H9 (cell line): ENCODE data around the gene KRT8. TPM values are rescaled to one million over a fixed set of nuclear protein-coding genes. Genes with fewer than 3 reads are reported as not detected.

Experiments used
- DNase-seq: peaks from one replicate; pipeline ENCODE4 v3.0.0-alpha.2; 2017
- H2AFZ ChIP-seq: one replicate; pipeline ENCODE4 v1.6.1; 2013; ENCODE audit warnings: mild to moderate bottlenecking, low read length, control low read depth, moderate library complexity
- H2AK5ac ChIP-seq: 2 replicates; pipeline ENCODE4 v1.6.1; 2013; ENCODE audit warnings: low read length, control low read depth, mixed read lengths; ENCODE audit not compliant: insufficient read length
- H2BK120ac ChIP-seq: one replicate; pipeline ENCODE4 v1.6.1; 2013; ENCODE audit warnings: low read depth, mild to moderate bottlenecking, low read length, control low read depth, inconsistent platforms; ENCODE audit not compliant: poor library complexity, severe bottlenecking
- H2BK12ac ChIP-seq: 2 replicates; pipeline ENCODE4 v1.6.1; 2013; ENCODE audit warnings: low read length, control low read depth, mixed read lengths, low read depth; ENCODE audit not compliant: insufficient read length
- H2BK15ac ChIP-seq: 2 replicates; pipeline ENCODE4 v1.6.1; 2013; ENCODE audit warnings: low read depth, low read length, control low read depth
- H2BK20ac ChIP-seq: one replicate; pipeline ENCODE4 v1.6.1; 2013; ENCODE audit warnings: low read depth, mild to moderate bottlenecking, low read length, control low read depth, inconsistent platforms; ENCODE audit not compliant: poor library complexity, severe bottlenecking
- H2BK5ac ChIP-seq: 2 replicates; pipeline ENCODE4 v1.6.1; 2013; ENCODE audit warnings: low read length, control low read depth, mixed read lengths; ENCODE audit not compliant: insufficient read length
- H3K14ac ChIP-seq: 2 replicates; pipeline ENCODE4 v1.6.1; 2013; ENCODE audit warnings: low read length, control low read depth; ENCODE audit not compliant: insufficient read depth
- H3K18ac ChIP-seq: 2 replicates; pipeline ENCODE4 v1.6.1; 2013; ENCODE audit warnings: low read depth, mild to moderate bottlenecking, mixed read lengths, low read length, control low read depth; ENCODE audit not compliant: insufficient read length
- H3K23ac ChIP-seq: 2 replicates; pipeline ENCODE4 v1.6.1; 2013; ENCODE audit warnings: low read length, control low read depth, mixed read lengths, low read depth; ENCODE audit not compliant: insufficient read length
- H3K23me2 ChIP-seq: 2 replicates; pipeline ENCODE4 v1.6.1; 2013; ENCODE audit warnings: low read depth, mild to moderate bottlenecking, mixed read lengths, low read length, control low read depth; ENCODE audit not compliant: insufficient read length, poor library complexity, severe bottlenecking
- H3K27ac ChIP-seq: 2 replicates; pipeline ENCODE4 v1.5.1; 2013; ENCODE audit warnings: low read length, control low read depth, mixed read lengths, low read depth; ENCODE audit not compliant: insufficient read length
- H3K27me3 ChIP-seq: 2 replicates; pipeline ENCODE4 v1.6.1; 2013; ENCODE audit warnings: low read length, control low read depth, inconsistent platforms; ENCODE audit not compliant: insufficient read depth
- H3K4ac ChIP-seq: 2 replicates; pipeline ENCODE4 v1.6.1; 2013; ENCODE audit warnings: low read depth, mild to moderate bottlenecking, control low read depth, inconsistent platforms, low read length, moderate library complexity
- H3K4me1 ChIP-seq: 2 replicates; pipeline ENCODE4 v1.6.1; 2013; ENCODE audit warnings: low read length, control low read depth, inconsistent platforms; ENCODE audit not compliant: insufficient read depth
- H3K4me2 ChIP-seq: 2 replicates; pipeline ENCODE4 v1.6.1; 2013; ENCODE audit warnings: low read length, control low read depth, mixed read lengths; ENCODE audit not compliant: insufficient read length, insufficient read depth
- H3K56ac ChIP-seq: 2 replicates; pipeline ENCODE4 v1.6.1; 2013; ENCODE audit warnings: low read depth, mild to moderate bottlenecking, mixed read lengths, low read length, control low read depth; ENCODE audit not compliant: insufficient read length
- H3K79me1 ChIP-seq: 2 replicates; pipeline ENCODE4 v1.6.1; 2013; ENCODE audit warnings: low read depth, mild to moderate bottlenecking, moderate library complexity, low read length, control low read depth, inconsistent platforms; ENCODE audit not compliant: insufficient read depth, poor library complexity, severe bottlenecking
- H3K79me2 ChIP-seq: 2 replicates; pipeline ENCODE4 v1.6.1; 2013; ENCODE audit warnings: low read length, control low read depth, inconsistent platforms; ENCODE audit not compliant: insufficient read depth
- H3K9ac ChIP-seq: 2 replicates; pipeline ENCODE4 v1.6.1; 2013; ENCODE audit warnings: low read length, control low read depth, mixed read lengths; ENCODE audit not compliant: insufficient read length; ENCODE audit errors: extremely low read depth
- H3K9me3 ChIP-seq: one replicate; pipeline ENCODE4 v1.6.1; 2013; ENCODE audit warnings: low read depth, low read length, inconsistent platforms; ENCODE audit not compliant: control insufficient read depth
- H3T11ph ChIP-seq: one replicate; pipeline ENCODE4 v1.6.1; 2013; ENCODE audit warnings: mild to moderate bottlenecking, low read length, control low read depth, inconsistent platforms
- H4K20me1 ChIP-seq: one replicate; pipeline ENCODE4 v1.6.1; 2013; ENCODE audit not compliant: control insufficient read depth, insufficient read length, insufficient read depth
- H4K5ac ChIP-seq: 2 replicates; pipeline ENCODE4 v1.6.1; 2013; ENCODE audit warnings: low read depth, mild to moderate bottlenecking, mixed read lengths, low read length, control low read depth; ENCODE audit not compliant: insufficient read length
- H4K8ac ChIP-seq: replicated peaks from 2 replicates; pipeline ENCODE4 v1.6.1; 2013; ENCODE audit warnings: low read length, control low read depth, mixed read lengths, low read depth; ENCODE audit not compliant: insufficient read length
- H4K91ac ChIP-seq: 2 replicates; pipeline ENCODE4 v1.6.1; 2013; ENCODE audit warnings: low read depth, mild to moderate bottlenecking, moderate library complexity, mixed read lengths, low read length, control low read depth; ENCODE audit not compliant: insufficient read length
- H3K27ac Mint-ChIP-seq, 3 experiments: 2 replicates in 2 of 3; 3 replicates in 1 of 3; pipeline ENCODE4 v1.8.0; 2020 to 2021; ENCODE audit warnings: mixed read lengths in 3 of 3, mild to moderate bottlenecking in 1 of 3, moderate library complexity in 1 of 3
- H3K27me3 Mint-ChIP-seq: 2 replicates; pipeline ENCODE4 v1.8.0; 2021; ENCODE audit warnings: low read depth, mild to moderate bottlenecking, moderate library complexity, mixed read lengths
- H3K36me3 Mint-ChIP-seq, 3 experiments: 2 replicates in 2 of 3; 3 replicates in 1 of 3; pipeline ENCODE4 v1.8.0; 2020 to 2021; ENCODE audit warnings: low read depth in 3 of 3, mixed read lengths in 3 of 3; ENCODE audit not compliant: insufficient read depth in 1 of 3
- H3K4me1 Mint-ChIP-seq, 2 experiments: 2 replicates each; pipeline ENCODE4 v1.8.0; 2020; ENCODE audit warnings: mixed read lengths in 2 of 2
- H3K4me3 Mint-ChIP-seq, 2 experiments: 2 replicates in 1 of 2; 3 replicates in 1 of 2; pipeline ENCODE4 v1.8.0; 2020 to 2021; ENCODE audit warnings: mild to moderate bottlenecking in 2 of 2, mixed read lengths in 2 of 2, moderate library complexity in 1 of 2
- H3K9me3 Mint-ChIP-seq, 2 experiments: 2 replicates in 1 of 2; 3 replicates in 1 of 2; pipeline ENCODE4 v1.8.0; 2020; ENCODE audit warnings: mild to moderate bottlenecking in 2 of 2, mixed read lengths in 2 of 2, moderate library complexity in 1 of 2
- CTCF ChIP-seq: fragments of 200-600 bp; sonication (generic); conservative IDR thresholded peaks from 3 replicates; pipeline ENCODE4 v1.8.0; 2021; ENCODE audit warnings: antibody characterized with exemption, mild to moderate bottlenecking
- WGBS: extraction: QIAGEN DNeasy Blood & Tissue Kit; methylation state at CpG from one replicate; pipeline ENCODE4 v1.1.7; 2013; ENCODE audit warnings: missing lambda C conversion rate, low lambda C conversion rate, mixed read lengths; ENCODE audit not compliant: insufficient read length; ENCODE audit errors: extremely low coverage; 5-methylcytosine and 5-hydroxymethylcytosine counted together
- total RNA-seq: library from RNA; stranded (reverse); gene quantifications from 2 replicates; pipeline ENCODE4 v1.2.1, GENCODE V29; 2021

Gene KRT8
- total RNA-seq, 1 experiment from 2014 or later = 244 TPM

DNA sequence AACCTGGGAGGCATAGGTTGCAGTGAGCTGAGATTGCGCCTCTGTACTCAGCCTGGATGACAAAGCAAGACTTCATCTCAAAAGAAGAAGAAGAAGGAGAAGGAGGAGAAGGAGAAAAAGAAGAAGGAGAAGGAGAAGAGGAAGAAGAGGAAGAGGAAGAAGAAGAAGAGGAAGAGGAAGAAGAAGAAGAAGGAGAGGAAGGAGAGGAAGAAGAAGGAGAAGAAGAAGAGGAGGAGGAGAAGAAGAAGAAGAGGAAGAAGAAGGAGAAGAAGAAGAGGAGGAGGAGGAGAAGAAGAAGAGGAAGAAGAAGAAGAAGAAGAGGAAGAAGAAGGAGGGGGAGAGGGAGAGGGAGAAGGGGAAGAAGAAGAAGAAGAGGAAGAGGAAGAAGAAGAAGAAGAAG lies 12.9 kb upstream of the KRT8 start:
- Histone ChIP-seq H3K9ac (no peak overlapping the region), H3K4me2 (no peak overlapping the region), H3K14ac (no peak overlapping the region), H3K56ac (no peak overlapping the region), H3K4me1 (no peaks in the 10 kb centered on the region), H2BK20ac (no peak overlapping the region), H3K27ac (no peak overlapping the region), H2BK12ac (no peak overlapping the region), H3K18ac (no peak overlapping the region), H2AK5ac (no peak overlapping the region), H3K23ac (no peak overlapping the region), H3K9me3 (no peaks in the 10 kb centered on the region), H3K23me2 (no peaks in the 10 kb centered on the region), H3K79me2 (no peaks in the 10 kb centered on the region), H2BK120ac (no peak overlapping the region), H3K79me1 (no peaks in the 10 kb centered on the region), H4K20me1 (peaks cover 2% of the 10 kb centered on the region), H4K8ac (no peak overlapping the region), H2BK5ac (no peak overlapping the region), H3K27me3 (no peaks in the 10 kb centered on the region), H2BK15ac (no peak overlapping the region), H4K91ac (no peak overlapping the region), H3K4ac (no peak overlapping the region), H3T11ph (no peak overlapping the region), H2AFZ (no peak overlapping the region), H4K5ac (no peak overlapping the region)
- WGBS = no CpG with 5 or more reads among the region's 1 CpG
- Mint-ChIP-seq H3K36me3 (no peaks in the 10 kb centered on the region), H3K27ac (no peak overlapping the region), H3K27me3 (peaks cover 9% of the 10 kb centered on the region), H3K9me3 (no peaks in the 10 kb centered on the region), H3K4me1 (peaks cover 8 to 17% of the 10 kb centered on the region in 2 experiments), H3K4me3 (no peak overlapping the region)
- no peak for TF ChIP-seq CTCF
- no peak for DNase-seq
